ENCODE data around the gene ZP1. TPM values are rescaled to one million over a fixed set of nuclear protein-coding genes. Genes with fewer than 3 reads are reported as not detected.

ZP1 gene
- total RNA-seq, 1 donor, result not detected

DNA sequence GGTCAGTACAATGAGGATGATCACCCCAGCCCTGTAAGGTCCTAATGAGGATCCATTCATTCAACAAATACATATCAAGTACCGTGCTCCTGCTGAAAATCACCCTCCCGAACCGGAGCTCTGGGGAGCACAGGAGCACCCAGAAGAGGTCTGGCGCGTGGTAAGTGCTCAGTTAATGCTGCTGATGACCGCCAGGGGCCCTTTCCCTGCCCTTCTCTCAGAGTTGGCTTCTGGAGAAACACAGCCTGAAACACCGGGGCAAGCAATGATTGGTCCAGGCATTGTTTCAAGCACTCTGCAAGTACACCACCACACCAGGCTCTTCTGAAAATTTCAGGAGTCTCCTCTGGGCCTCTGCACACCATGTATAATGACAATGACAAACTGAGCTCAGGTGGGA is 29.2 kb upstream of the ZP1 start:
- peak; percentile 38 for TF ChIP-seq CTCF (IDR thresholded peaks at IDR 0.05; ENCODE audit: insufficient read depth, low read length)
- H3K4me3 ChIP-seq (ENCODE audit: low read depth, low read length), result no peak overlapping the region
- peak; percentile 25 for DNase-seq (ENCODE audit: low read depth)

- DNase-seq (ENCODE audit: low read depth), result peak; percentile 95
- peak; percentile 21 for TF ChIP-seq CTCF (IDR thresholded peaks at IDR 0.05; ENCODE audit: insufficient read depth, low read length)
- H3K4me3 ChIP-seq (ENCODE audit: low read depth, low read length), result peak overlapping the region; percentile 54
These were observed 26.6 kb upstream of the ZP1 start for GRCh38 chr11:60840470-60841430.

- peak within 1 kb of the TSS; percentile 96 for H3K4me3 ChIP-seq (ENCODE audit: low read depth, low read length)
- DNase-seq (ENCODE audit: low read depth), result peak; percentile 97
- TF ChIP-seq CTCF (IDR thresholded peaks at IDR 0.05; ENCODE audit: insufficient read depth, low read length), result no peak
These were observed 25.3 kb upstream of the ZP1 start, which contains the start of gene CCDC86 for GRCh38 chr11:60841797-60842667. CCDC86 (plus strand) TSS chr11:60842113; CDS start chr11:60842125, 12 bp downstream.

DNA sequence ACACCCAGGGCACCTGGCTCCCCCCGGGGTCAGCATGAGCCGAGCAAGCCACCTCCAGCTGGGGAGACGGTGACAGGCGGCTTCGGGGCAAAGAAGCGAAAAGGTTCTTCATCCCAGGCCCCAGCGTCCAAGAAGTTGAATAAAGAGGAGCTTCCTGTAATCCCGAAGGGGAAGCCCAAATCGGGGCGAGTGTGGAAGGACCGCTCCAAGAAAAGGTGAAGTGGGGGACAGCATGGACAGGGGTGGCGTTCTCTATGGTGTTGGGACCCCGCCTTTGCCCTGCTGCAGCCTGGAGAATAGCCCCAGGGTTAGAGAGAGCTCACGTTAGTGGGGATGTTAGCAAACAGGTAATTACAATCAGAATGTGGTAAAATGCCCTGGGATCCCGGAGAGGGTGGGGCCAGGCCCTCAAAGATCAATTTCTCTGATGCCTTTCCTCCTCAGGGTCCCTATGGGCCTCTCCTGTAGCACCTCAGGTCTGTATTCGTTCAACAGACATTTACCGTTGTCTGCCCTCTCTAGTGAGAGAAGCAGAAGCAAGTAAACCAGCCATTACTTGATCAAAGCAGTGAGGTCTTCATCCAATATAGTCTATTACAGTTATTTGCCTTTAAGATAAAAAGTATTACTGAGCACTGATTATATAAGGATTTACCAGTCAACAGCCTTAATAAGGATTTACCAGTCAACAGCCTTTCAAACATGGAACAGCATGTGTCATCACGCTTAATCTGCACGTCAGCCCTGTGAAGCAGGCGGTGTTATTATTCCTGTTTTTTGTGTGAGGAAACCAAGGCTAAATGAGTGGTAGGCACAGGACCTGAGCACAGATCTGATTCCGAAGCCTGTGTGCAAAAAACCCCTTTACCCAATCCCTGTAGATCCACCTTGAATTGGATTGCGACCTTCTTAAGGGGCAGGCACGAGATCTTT is 24.4 kb upstream of the ZP1 start:
- no peak for TF ChIP-seq CTCF (IDR thresholded peaks at IDR 0.05; ENCODE audit: insufficient read depth, low read length)
- peak; percentile 14 for DNase-seq (ENCODE audit: low read depth)
- H3K4me3 ChIP-seq (ENCODE audit: low read depth, low read length), result peak overlapping the region; percentile 96

- peak; percentile 11 for DNase-seq (ENCODE audit: low read depth)
- peak overlapping the region; percentile 96 for H3K4me3 ChIP-seq (ENCODE audit: low read depth, low read length)
- no peak for TF ChIP-seq CTCF (IDR thresholded peaks at IDR 0.05; ENCODE audit: insufficient read depth, low read length)
These were observed 23.1 kb upstream of the ZP1 start for GRCh38 chr11:60844045-60844869.

All from fibroblast of the aortic adventitia (primary cell).